GM23248 (cell line): Measurements from ENCODE around the gene SLC35A1.

Experiments used
- EZH2 ChIP-seq: fragments of 200-600 bp; sonication (generic); IDR thresholded peaks from 2 replicates; pipeline ENCODE4 v1.6.1; 2018; ENCODE audit warnings: antibody characterized with exemption, mild to moderate bottlenecking; ENCODE audit not compliant: insufficient read depth, poor library complexity, severe bottlenecking
- EZH2phosphoT487 ChIP-seq: fragments of 200-600 bp; sonication (generic); IDR thresholded peaks from 2 replicates; pipeline ENCODE4 v1.6.1; 2018; ENCODE audit warnings: antibody characterized with exemption, moderate library complexity, mild to moderate bottlenecking, low read depth; ENCODE audit not compliant: insufficient read depth

DNA sequence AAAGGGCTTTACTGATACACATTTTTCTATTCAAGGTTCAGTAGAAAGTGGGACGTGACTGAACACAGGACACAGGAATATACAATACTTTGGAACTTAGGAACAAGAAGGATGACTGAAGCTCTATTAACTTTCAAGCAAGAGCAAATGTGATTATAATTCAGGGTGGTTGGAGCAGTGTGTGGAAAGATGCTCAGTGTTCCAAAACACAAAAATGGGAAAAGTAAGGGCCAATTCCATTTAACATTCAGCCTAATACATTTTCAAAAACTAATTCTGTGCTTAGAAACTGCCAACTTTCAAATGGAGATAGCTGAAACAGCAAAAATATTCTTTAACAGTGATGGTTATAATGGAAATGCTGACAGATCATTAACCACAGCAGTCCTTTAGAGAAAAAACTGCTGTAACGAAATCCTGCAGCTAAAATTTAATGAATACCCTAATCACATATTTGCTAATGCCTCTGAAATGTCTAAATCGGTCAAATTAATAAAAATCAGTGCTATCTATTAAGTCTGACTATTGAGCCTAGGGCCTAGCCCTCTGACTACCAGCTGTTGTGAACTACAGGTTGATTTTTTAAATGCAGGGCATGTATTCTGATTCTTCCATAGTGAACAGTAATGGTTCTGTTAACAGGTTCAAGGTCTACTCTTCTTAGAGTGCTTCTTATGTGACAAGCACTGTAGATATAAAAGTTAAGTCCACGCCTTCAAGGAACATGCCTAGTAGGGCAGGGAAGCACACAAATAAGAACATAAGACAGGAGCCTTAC is 71.1 kb downstream of the SLC35A1 start:
- TF ChIP-seq EZH2: no peak
- no peak for TF ChIP-seq EZH2phosphoT487
